Measurements from ENCODE around the gene RTP5.

The RTP5 gene

DNA sequence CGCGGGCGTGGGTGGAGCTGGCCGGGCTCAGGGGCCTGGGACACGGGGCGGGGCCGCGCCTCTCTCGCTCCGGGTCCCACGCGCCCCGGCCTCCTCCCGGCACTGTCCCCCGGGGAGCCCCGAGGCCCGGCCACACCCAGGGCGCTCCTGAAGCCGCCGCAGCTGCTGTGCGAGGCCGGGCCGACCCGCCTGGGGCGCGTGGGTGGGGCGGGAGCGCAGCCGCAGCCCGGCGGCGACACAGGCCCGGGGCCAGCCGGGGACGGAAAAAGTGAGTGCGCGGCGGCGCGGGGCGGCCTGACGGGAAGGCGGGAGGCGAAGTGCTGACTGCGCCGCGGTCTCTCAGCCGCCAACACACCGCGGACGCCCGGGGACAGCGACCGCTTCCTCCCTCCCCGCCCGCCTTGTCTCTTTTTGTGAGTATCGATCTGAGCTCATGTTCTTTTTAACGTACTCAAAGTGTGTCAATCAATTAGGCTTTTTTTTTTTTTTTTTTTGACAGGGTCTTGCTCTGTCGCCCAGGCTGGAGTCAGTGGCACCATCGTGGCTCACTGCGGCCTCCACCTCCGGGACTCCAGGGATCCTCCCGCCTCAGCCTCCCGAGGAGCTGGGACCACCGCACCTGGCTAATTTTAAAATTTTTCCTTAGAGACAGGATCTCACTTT is 25.3 kb upstream of the RTP5 start:
- DNase-seq: no peak

DNA sequence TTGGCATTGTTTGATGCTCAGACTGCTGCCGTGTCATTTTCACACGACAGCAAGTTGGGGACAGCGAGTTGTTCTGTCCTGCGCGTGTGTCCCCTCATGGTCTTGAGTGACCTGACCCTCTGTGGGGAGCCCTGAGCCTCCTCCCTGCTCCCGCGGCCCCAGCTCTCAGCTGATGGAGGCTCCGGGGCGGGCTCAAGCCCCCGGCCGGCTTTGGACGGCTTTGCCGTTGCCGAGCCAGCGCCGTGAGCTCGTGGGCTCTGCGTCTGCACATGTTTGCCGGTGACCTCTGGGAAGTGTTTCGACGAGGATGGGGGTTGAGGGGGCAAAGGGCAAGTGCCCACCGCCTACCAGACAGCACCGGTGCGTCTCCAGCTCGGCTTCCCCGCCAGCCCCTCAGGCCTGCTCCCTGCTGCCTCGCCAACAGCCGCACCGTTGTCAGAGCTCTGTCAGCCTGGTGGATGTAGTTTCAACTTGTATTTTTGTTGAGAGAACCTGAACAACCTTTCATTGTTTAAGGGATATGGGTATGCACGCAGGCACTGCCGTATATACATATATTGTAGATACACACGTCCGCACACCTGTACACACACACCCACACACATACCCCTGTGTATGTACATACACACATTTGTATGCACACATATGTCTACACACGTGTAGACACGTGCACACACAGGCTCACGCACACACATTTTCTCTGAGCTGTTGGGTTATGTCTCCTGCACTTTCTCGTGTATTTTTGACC is 24.5 kb upstream of the RTP5 start:
- no peak for DNase-seq

DNA sequence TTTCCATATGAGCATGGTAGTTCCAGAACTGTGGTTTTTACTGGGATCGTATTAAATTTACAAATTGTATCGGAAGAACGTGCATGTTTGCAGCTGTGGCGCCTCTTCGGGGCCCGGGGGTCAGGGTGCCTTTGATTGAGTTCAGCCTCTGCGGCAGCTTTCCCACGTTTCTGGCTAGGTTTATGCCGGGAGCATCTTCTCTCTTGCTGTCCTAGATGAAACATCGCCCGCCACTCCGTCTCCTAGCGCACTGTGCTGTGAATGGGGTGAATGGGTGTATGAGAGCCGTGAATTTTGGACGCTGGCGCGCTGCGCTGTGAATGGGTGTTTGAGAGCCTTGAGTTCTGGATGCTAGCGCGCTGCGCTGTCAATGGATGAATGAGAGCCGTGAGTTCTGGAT is 23.1 kb upstream of the RTP5 start:
- no peak for DNase-seq

DNA sequence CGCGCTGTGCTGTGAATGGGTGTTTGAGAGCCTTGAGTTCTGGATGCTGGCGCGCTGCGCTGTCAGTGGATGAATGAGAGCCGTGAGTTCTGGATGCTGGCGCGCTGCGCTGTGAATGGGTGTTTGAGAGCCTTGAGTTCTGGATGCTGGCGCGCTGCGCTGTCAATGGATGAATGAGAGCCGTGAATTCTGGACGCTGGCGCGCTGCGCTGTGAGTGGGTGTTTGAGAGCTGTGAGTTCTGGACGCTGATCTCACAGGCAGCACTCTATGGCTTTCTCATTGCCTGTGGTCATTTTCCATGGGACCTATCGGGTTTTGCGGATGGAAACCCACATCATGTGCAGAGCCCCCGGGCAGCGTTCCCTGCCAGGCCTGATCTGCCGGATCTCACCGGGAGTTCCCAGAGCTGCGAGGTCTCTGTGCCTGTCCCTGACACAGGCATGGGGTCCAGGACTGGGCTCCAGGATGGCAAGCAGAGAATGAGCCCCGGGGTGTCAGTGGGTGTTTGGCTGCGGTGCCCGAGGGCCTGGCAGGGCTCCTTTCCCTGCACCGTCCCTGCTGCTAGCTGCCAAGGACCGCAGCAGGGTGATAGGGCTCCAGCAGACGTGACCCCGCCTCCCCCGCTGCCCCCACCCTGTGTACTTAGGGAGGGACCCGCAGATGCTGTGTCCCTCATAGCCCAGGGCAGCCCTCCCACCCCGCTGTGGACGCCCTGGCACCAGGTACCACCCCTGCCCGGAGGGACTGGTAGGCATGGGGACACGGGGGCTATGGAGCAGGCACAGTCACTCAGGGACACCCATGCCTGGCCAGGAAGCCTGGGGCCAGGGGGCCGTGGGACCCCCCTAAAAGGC is 20.5 kb upstream of the RTP5 start:
- DNase-seq: no peak

DNA sequence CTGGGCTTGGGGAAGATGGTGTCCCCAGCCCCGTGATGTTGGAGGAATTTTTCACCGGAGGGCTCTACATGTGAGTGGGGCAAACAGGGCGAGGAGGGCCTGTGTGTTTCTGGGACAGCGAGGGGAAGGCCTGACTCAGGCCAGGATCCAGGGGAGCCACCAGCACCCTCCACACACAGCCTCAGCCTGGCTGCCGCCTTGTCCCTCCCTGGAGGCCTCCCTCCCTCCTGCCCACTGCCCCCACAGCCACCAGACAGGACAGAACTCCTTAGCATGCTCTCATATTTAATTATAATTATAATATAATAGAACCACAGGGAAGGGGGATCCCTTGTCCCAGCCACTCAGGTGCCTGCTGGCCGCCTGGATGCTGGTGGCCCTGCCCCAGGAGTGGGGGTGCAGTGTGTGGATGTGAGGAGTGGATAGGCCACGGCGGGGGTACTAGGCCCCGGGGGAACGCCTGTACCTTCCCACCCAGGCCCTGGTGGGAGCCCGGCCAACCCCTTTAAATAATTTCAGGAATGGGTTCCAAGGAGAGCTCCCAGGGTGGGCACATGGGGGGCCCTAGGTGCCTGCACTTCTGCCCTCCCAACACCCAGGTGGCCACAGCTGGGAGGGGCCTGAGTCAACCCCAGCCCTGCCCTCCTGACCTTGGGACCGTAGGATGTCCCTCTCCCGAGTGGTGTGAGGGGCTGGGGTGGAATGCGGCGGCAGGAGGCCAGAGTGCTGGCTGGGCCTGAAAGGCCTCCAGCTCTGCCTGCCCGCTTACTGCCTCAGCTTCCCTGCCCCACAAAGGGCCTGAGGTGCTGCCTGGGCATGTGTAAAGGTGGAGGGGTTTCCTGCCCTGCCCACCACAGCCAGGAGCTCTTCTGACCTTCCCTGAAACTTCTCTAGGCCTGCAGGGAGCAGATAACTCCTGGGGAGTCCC is 19.6 kb upstream of the RTP5 start:
- DNase-seq: no peak

DNA sequence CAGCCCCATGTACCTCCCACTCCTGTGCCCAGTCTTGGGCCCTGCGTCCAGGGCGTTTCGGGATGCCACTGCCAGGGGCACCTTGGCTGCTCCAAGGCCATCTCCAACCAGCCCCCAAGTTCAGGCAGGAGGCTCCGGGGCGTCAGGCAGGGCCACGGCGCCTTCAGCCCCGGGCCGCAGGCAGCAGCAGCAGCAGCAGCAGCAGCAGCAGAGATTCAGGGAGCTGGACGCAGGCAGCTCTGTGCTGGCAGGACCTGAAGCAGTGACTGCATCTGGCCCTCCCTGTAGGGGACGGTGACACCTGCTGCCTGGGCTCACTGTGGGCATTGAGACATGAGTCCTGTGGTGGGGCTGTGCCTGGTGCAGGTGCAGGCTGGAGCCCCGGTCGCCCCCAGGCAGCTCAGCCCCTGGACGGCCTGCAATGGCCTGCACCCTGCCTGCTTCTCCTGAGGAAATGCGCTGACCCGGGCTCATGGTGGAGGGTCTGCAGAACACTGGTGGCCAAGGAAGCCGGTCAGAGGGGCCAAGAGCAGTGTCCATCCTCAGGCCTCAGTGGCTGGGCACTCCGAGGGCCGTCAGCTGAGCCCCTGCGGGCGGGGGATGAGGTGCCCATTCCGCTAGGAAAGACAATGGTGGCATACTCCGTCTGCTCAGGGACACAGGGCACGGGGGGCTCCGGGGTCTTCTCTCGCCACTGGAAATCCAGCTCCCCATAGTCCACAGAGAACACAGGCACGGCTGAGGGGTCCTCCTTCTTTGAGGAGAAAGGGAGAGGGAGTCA is 18.8 kb upstream of the RTP5 start:
- no peak for DNase-seq

DNA sequence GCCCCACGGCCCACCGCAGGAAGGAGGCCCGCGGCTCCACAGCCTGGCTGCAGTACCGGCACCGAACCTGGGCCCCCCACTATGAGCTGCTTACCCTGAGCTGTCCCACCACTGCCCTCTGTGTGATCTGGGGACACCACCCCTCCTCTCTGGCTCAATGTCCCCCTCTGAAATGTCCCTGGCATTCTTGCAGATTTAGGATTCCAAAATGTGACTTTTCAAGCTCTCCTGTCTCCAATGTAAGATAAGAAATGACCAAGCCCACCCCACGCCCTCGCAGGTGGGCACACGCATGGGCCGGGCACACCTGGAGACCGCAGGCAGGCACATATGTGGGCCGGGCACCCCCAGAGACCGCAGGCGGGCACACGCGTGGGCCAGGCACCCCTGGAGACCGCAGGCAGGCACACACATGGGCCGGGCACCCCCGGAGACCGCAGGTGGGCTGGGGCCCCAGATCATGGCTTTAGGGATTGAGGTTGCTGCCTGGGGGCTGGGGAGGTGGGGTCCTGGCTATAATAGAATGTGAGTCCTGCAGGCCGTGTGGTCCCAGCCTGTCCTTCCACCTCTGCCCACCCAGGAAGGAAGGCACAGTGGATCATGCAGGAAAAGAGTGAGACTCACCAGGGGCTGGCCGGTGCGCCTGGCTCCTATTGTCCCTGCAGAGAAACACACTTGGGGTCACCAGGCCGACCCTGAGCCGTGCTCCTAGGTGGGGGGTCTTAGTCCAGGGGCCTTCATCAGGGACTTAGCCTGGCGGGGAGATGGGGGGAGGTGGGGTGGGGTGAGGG is 18.0 kb upstream of the RTP5 start:
- no peak for DNase-seq

DNA sequence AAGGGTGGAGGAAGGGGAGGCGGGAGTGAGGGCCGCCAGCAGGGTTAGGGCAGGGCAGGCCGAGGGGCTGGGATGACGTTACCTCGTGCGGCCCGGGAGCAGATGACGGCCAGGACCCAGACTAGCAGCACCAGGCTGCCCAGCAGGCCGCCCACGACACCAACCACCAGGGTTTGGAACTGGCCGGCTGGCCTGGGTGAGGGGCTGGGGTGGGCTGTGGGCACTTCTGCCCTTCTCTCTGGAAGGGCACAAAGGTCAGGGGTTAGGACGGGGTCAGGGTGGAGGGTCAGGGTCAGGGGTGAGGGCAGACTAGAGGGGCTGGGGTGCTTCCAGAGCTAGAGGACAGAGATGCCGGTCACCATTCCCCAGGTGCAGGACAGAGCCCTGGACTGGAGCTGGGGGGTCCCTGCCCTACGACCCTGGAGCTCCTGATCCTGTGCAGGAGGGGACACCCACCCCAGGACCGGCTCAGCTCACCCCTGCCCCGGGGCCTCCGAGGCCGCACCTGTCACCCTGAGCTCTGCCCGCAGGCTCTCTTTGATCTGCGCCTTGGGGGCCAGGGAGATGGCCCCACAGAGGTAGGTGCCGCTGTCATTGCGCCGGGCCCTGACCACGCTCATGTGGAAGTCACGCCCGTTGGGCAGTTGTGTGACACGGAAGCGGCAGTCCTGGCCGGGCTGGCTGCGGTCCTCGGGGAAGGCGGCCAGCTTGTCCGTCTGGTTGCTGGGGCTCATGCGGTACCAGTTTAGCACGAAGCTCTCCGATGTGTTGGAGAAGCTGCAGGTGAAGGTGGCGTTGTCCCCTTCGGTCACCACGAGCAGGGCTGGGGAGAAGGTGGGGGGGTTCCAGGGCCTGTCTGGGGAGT is 17.2 kb upstream of the RTP5 start:
- no peak for DNase-seq

DNA sequence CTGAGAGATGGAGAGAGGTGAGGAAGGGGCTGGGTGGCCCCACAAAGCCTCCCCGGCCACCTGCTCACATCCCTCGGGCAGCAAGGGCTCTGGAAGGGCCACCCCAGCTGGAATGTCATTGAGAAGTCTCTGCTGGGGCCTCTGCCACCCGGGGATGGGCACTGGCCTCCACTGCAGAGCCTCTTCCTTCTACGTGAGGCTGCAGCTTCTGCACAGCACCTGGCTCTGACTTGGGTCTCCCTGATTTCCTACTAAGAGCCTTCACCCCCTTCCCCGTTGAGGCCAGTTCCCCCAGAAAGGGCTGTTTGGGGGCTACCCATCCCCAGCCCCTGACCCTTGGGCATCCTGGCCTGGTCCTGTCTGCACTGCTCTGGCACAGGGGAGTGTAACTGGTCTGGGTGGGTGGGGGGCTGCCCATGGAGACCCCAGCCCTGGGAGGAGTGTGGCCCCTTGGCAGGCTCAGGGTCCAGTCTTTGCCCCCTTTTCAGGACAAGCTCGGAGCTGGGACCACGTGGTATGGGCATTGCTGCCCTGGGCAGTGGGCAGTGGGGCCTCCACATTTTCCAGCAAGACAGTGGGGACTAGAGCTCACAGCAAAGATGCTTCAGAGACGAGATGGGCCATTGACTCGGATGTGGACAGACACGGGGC is 16.4 kb upstream of the RTP5 start:
- DNase-seq: no peak

DNA sequence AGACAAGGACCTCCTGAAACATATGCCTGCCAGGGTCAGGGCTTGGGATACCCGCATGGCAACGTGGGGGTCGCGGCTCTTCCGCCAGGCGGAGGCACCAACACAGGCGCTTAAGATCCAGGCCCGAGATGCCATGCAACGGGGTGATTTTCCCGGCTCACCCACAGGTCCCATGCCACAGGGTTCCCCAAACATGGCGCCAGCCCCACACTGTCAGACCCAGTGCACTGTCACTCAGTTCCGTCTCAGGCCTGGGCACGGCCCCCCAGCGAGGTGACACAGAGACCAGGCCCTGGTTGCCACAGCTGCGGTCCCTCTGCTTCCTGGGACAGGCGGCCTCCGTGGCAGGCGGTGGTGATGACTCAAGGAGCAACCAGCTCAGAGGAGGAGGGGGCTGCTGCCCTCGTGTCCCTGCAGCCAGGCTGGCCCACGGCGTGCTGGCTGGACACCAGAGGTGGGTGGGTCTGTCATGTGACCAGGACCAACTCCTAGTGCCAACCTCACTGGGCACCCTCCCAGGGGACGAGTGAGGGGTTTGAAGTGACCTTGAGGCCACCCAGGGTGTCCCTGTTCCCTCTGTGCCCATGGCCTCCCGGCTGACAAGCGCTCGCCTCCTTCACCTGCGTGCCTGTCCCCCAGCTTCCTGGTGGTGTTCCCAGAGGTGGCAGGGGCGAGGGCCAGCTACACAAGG is 15.7 kb upstream of the RTP5 start:
- no peak for DNase-seq

DNA sequence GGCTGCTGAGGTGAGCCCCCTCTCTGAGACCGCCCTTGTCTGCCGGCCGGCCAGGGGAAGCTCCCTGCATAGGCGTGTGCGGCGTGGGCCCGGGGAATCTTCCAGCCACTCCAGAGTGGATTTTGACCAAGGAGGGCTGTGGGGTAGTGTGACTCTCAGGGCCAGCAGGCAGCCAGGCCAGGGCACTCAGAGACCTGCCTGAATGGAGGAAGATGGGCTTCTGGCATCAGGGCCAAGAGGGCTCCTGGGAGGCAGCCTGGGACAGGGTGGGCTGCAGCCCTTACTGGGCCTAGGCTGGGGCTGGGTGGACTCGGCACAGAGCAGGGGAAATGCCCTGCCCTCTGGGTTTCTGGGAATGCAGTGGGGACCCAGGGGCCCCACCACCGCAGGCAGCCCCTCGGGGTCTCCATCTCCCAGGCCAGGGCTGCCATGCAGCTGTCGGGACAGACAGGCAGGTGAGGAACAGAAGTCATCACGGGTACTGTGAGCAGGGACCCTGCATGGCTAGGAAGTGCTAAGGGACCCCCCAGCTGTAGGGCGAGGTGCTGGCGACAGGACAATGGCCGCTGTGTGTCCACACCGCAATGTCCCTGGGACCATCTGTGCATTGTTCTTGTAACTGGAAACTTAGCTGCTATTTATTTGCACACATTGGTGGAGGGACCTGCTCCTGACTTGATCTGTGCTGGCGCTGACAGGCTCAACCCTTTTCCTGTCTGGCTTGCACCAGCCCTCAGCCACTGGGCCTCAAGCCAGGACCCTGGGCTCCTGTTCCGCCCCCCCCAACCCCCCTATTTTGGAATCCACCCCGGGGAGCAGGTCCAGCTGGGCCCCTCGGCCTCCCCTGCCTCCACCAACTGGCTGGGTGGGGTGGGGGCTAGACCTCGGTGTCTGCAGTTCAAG is 14.9 kb upstream of the RTP5 start:
- no peak for DNase-seq

DNA sequence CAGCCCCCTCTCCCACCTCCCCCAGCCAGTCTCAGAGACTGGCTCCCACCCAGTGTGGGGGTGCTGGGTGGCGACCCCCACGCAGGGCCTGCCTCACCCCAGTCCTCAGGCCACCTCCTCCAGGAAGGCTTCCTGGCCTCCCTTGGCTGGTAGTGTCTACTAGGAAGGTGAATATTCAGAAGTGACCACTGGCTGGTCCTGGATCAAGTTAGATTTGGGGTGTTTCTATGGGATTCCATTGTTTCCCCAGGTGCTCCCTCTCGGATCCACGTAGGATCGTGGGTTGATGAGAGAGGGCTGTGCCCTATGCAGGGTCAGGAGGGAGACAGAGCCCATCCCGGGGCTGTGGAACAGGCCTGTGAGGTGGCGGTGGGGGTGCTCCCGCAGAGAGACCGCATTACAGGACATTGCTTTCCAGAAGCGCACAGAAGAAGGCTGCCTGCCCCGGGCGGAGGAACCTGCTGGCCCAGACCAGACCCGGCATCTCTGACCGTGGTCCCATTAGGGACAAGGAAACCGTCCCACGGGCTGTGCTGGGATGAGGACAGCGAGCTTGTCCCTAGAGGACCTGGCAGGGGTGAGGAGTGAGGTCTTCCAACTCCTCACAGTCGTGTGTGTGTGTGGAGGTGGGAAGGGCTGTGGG is 14.2 kb upstream of the RTP5 start:
- DNase-seq: no peak

DNA sequence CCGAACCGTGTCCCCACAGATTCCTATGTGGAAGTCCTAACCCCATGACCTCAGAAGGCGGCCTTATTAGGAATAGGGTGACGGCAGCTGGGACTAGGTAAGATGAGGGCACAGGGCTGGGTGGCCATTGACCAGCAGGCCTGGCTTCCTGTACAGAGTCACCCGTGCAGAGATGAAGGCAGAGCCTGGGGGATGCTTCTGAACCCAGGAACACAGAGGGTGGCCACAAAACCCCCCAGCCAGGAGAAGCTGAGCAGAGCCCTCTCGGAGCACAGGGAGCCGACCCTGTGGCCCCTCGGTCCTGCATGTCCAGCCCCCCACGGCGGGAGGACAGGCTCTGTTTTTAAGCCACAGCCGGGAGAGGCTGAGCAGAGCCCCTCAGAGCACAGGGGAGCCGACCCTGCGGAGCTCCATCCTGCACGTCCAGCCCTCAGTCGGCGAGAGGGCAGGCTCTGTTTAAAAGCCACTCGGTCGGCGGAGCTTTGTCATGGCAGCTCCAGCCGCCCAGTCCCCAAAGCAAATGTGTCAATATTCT is 13.6 kb upstream of the RTP5 start:
- DNase-seq: no peak

DNA sequence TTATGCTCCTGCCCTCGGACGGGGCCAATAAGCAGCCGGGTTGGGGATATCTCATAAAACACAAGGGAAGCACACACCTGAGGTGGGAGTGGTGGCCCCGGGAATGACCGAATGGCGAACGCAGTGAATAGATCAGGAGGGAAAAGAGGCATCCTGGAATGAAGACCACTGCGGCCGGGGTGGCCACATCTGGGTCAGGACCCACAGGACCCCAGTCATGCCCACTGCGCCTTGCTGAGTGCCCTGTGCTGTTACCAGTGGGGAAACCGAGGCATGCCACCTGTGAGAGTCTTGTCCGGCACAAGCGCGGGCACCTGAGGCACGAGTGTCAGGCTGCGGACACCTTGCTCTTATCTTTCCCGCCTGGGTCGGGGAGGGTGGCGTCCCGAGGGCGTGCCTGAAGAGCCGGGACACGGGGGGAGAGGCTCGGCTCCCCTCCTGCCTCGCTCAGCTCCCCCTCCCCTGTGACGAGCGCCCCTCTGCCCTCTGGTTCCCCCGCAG is 12.4 kb upstream of the RTP5 start:
- no peak for DNase-seq

DNA sequence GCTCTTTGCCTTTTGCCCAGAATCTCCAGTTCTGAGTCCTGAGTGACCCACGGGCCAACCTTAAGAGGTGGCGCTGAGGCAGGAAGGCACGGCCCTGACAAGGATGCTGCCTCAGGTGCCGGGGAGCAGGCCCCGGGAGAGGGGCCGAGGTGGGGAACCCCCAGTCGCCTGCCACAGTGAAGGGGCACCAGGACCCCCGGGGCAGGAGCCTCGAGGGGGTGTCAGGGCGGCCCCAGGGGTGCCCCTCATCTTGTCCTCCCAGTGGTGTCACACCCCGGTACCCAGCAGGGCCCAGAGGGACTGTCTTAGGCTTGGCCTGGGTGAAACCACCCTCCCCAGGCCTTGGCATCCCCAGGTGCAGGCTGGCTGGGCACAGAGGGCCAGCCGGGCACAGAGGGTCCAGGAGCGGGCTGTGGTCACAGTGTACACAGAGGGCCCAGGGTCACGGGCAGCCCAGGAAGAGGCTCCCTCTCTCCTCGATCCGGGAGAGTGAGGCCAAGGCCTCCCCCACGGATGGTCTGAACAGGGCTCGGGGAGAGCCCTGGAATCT is 11.9 kb upstream of the RTP5 start:
- no peak for DNase-seq
